Endothelial cell (in vitro differentiated cells): ENCODE measurements around the gene MRPS18A. TPM values are rescaled to one million over a fixed set of nuclear protein-coding genes. Genes with fewer than 3 reads are reported as not detected.
"Not testable (repeated sequence)": the region's sequence is repeated elsewhere in the genome, so short reads cannot be mapped to it uniquely, and the experiment has no call there.

Experiments
- DNase-seq: peaks from one replicate; pipeline ENCODE4 v3.0.0; 2021; ENCODE audit warnings: low spot score
- H3K27ac Mint-ChIP-seq: one replicate; pipeline ENCODE4 v1.8.0; 2021; ENCODE audit warnings: mixed read lengths, inconsistent platforms; ENCODE audit not compliant: unreplicated experiment
- H3K27me3 Mint-ChIP-seq: one replicate; pipeline ENCODE4 v1.8.0; 2021; ENCODE audit warnings: mild to moderate bottlenecking, moderate library complexity, mixed read lengths, inconsistent platforms; ENCODE audit not compliant: unreplicated experiment
- H3K36me3 Mint-ChIP-seq: one replicate; pipeline ENCODE4 v1.8.0; 2021; ENCODE audit warnings: mild to moderate bottlenecking, low read depth, mixed read lengths, inconsistent platforms; ENCODE audit not compliant: unreplicated experiment
- H3K4me1 Mint-ChIP-seq: one replicate; pipeline ENCODE4 v1.8.0; 2021; ENCODE audit warnings: mild to moderate bottlenecking, mixed read lengths, inconsistent platforms; ENCODE audit not compliant: unreplicated experiment
- H3K4me3 Mint-ChIP-seq: one replicate; pipeline ENCODE4 v1.8.0; 2021; ENCODE audit warnings: mild to moderate bottlenecking, mixed read lengths, inconsistent platforms; ENCODE audit not compliant: unreplicated experiment
- H3K9me3 Mint-ChIP-seq: one replicate; pipeline ENCODE4 v1.8.0; 2021; ENCODE audit warnings: mixed read lengths, inconsistent platforms; ENCODE audit not compliant: unreplicated experiment
- total RNA-seq: library from RNA; stranded (reverse); fragmentation: NEBNext Ultra II Directional; extraction: Animal tissue kit (Norgen Biotek cat#: 25700); gene quantifications from one replicate; pipeline ENCODE4 v1.2.1, GENCODE V29; 2021; ENCODE audit not compliant: unreplicated experiment
- TF ChIP-seq, protein P1 (sequence below): fragments of 200-600 bp; sonication (generic); IDR thresholded peaks from one replicate; pipeline ENCODE4 v1.5.0; 2021; ENCODE audit warnings: antibody characterized with exemption; ENCODE audit not compliant: unreplicated experiment

MRPS18A gene
- total RNA-seq, 1 donor from 2014 or later: 45.5 TPM

GRCh38 chr6:43635387-43636307 is 51.9 kb downstream of the MRPS18A start, which contains the start of gene MAD2L1BP:
Gene MAD2L1BP (plus strand): TSS chr6:43635840. CDS start chr6:43635876, 36 bp downstream.
- peaks cover 32% of the 10 kb centered on the region for H3K4me1 Mint-ChIP-seq
- TF ChIP-seq, protein P1, sequence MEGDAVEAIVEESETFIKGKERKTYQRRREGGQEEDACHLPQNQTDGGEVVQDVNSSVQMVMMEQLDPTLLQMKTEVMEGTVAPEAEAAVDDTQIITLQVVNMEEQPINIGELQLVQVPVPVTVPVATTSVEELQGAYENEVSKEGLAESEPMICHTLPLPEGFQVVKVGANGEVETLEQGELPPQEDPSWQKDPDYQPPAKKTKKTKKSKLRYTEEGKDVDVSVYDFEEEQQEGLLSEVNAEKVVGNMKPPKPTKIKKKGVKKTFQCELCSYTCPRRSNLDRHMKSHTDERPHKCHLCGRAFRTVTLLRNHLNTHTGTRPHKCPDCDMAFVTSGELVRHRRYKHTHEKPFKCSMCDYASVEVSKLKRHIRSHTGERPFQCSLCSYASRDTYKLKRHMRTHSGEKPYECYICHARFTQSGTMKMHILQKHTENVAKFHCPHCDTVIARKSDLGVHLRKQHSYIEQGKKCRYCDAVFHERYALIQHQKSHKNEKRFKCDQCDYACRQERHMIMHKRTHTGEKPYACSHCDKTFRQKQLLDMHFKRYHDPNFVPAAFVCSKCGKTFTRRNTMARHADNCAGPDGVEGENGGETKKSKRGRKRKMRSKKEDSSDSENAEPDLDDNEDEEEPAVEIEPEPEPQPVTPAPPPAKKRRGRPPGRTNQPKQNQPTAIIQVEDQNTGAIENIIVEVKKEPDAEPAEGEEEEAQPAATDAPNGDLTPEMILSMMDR: no peak
- H3K4me3 Mint-ChIP-seq: peak within 1 kb of the TSS; percentile 99
- H3K36me3 Mint-ChIP-seq: peaks cover 12% of the 10 kb centered on the region
- H3K27me3 Mint-ChIP-seq: peaks cover 12% of the 10 kb centered on the region
- H3K9me3 Mint-ChIP-seq: no peaks in the 10 kb centered on the region
- peak within 1 kb of the TSS; percentile 95 for H3K27ac Mint-ChIP-seq
- peak; percentile 71 for DNase-seq

- no peak for DNase-seq
- TF ChIP-seq, protein P1: no peak
- Mint-ChIP-seq H3K4me1 (peaks cover 27% of the 10 kb centered on the region), H3K27me3 (peaks cover 16% of the 10 kb centered on the region), H3K36me3 (peaks cover 5% of the 10 kb centered on the region), H3K4me3 (peak overlapping the region; percentile 99), H3K27ac (peak overlapping the region; percentile 49), H3K9me3 (no peaks in the 10 kb centered on the region)
These were observed 52.8 kb downstream of the MRPS18A start for GRCh38 chr6:43634702-43635303.

DNA sequence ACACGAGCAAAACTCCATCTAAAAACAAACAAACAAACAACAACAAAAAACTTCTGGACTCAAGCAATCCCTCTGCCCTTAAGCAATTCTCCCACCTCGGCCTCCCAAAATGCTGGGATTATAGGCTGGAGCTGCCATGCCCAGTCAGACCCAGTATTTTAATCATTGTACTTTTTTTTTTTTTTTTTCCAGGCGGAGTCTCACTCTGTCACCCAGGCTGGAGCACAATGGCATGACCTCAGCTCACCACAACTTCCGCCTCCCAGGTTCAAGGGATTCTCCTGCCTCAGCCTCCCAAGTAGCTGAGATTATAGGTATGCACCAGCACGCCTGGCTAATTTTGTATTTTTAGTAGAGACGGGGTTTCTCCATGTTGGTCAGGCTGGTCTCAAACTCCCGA is 54.6 kb downstream of the MRPS18A start:
- Mint-ChIP-seq H3K27me3 (peaks cover 19% of the 10 kb centered on the region), H3K4me1 (peaks cover 26% of the 10 kb centered on the region)
- not testable (repeated sequence) for H3K36me3 Mint-ChIP-seq, DNase-seq, H3K4me3 Mint-ChIP-seq, H3K9me3 Mint-ChIP-seq, H3K27ac Mint-ChIP-seq

DNA sequence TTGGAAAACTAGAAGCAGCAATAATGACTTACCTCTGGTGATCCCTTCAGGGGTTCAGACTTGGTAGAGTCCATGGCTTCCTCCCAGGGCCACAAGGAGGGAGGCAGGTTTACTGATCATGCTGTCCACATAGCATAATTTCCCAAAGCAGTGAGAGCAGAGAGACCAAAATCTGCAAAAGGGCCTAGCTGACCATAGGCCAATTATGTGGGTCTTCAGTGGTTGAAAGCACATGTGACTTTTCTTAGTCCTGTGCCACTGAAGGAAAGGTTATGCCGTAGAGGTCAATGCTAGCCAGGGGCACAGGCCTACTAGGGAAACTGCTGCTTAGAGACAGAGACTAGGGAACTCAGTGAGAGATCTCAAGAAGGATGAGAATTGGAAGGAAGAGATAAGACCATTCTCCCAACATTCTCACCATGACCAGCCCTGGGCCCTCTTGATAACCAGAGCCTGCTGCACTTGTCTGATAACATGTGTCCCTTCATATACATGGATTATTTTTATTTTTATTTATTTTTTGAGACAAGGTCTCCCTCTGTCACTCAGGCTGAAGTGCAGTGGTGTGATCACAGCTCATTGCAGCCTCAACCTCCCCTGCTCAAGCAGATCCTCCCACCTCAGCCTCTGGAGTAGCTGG is 56.5 kb downstream of the MRPS18A start:
- H3K36me3 Mint-ChIP-seq: peaks cover 6% of the 10 kb centered on the region
- no peak overlapping the region for H3K27ac Mint-ChIP-seq
- TF ChIP-seq, protein P1: no peak
- H3K27me3 Mint-ChIP-seq: peaks cover 19% of the 10 kb centered on the region
- H3K4me1 Mint-ChIP-seq: peaks cover 36% of the 10 kb centered on the region
- no peak overlapping the region for H3K4me3 Mint-ChIP-seq
- DNase-seq: no peak
- no peaks in the 10 kb centered on the region for H3K9me3 Mint-ChIP-seq

GRCh38 chr6:43629505-43630300 is 57.9 kb downstream of the MRPS18A start:
- peak; percentile 79 for DNase-seq
- H3K9me3 Mint-ChIP-seq: no peaks in the 10 kb centered on the region
- peaks cover 18% of the 10 kb centered on the region for H3K27me3 Mint-ChIP-seq

More at GRCh38 chr6:43629505-43630300, 57.9 kb downstream of the MRPS18A start:
- H3K4me1 Mint-ChIP-seq: peaks cover 26% of the 10 kb centered on the region
- H3K4me3 Mint-ChIP-seq: peak overlapping the region; percentile 98
- peak overlapping the region; percentile 96 for H3K27ac Mint-ChIP-seq
- peaks cover 17% of the 10 kb centered on the region for H3K36me3 Mint-ChIP-seq
- TF ChIP-seq, protein P1: no peak
